Skin epidermis (tissue), 12 donors: ENCODE results near the gene PGP.
A peak's percentile ranks its signal among the peaks of the same experiment; 100 is the strongest.

Experiments
- H3K27ac ChIP-seq, 21 experiments: fragments of 200-600 bp; sonication (generic) in 11 of 21; one replicate each; pipeline ENCODE4 v1.5.0; 2020; ENCODE audit warnings: mild to moderate bottlenecking in 3 of 21, inconsistent platforms in 2 of 21, moderate library complexity in 2 of 21
- H3K4me3 ChIP-seq, 7 experiments: fragments of 200-600 bp; sonication (generic) in 2 of 7; one replicate each; pipeline ENCODE4 v1.5.0; 2020; ENCODE audit warnings: inconsistent platforms in 2 of 7, mild to moderate bottlenecking in 2 of 7, moderate library complexity in 1 of 7

The PGP gene

GRCh38 chr16:2173366-2173765 lies 41.3 kb downstream of the PGP start:
- no peak overlapping the region for H3K27ac ChIP-seq
- no peak overlapping the region for H3K4me3 ChIP-seq

GRCh38 chr16:2172688-2173335 lies 41.8 kb downstream of the PGP start:
- no peak overlapping the region for H3K4me3 ChIP-seq
- peak overlapping the region in 1 of 21 experiments; percentile 15 for H3K27ac ChIP-seq

DNA sequence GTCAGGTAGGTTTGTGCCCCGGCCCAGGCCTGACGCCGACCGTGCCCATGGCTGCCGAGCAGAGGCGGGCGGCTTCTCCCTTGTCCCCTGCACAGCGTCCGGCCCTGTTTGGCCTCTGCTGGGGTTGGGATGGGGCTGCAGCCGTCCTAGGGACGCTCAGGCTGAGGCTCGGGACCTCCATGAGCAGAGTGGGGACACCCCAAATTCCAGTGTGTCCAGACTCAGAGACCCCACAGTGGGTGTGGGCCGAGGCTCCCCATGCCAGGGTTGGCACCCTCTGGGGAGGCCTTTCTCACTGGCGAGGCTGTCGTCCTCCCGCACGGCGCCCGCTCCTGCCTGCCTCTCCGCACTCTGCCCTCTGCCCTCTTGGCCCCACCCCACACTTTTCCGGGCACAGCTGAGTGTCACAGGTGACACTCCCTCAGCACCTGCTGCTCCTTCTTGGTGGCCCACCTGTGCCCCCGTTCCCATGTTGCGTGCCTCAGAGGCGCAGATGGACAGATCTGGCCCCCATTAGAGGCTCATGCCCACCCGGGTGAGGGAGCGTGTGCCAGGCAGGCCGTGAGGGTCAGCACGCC lies 43.0 kb downstream of the PGP start:
- peak overlapping the region in 1 of 21 experiments; percentile 81 for H3K27ac ChIP-seq
- H3K4me3 ChIP-seq = no peak overlapping the region

DNA sequence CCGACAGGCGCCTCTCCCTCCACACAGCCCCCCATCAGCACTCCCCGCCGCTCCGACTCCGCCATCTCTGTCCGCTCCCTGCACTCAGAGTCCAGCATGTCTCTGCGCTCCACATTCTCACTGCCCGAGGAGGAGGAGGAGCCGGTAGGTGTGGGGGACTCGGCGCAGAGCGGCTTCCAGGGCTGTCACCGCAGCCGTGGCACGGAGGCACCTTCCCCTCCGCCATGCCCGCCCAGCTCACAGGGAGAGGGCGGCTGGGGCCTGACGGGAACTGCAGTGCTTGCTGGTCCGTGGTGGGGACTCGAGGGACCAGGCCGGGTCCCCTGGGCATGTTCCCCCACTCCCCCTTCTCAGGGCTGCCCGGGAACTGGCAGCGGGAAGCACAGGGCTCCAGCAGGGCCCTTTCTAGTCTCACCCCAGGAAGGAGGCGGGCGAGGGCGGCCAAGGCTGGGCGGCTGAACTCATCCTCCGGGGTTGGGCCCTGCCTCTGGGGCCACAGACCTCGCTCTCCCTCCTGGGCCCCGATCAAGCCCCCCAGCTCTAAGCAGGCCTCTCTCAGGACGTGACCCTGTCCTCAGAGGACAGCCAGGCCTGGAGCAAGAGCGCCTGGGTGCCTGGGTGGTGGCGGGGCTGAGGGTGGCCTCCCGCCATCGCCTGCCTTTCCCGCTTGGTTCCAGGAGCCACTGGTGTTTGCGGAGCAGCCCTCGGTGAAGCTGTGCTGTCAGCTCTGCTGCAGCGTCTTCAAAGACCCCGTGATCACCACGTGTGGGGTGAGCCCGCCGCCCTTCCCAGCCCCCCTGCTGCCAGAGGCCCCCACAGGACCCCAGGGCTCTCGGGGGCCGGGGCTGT lies 43.8 kb downstream of the PGP start:
- peak overlapping the region in 6 of 7 experiments; percentile 6 to 33 (median 13) for H3K4me3 ChIP-seq
- peak overlapping the region in 17 of 21 experiments; percentile 12 to 81 (median 50) for H3K27ac ChIP-seq

GRCh38 chr16:2170080-2170479 lies 44.6 kb downstream of the PGP start:
- peak overlapping the region in 6 of 7 experiments; percentile 6 to 33 (median 13) for H3K4me3 ChIP-seq
- peak overlapping the region in 19 of 21 experiments; percentile 16 to 81 (median 62) for H3K27ac ChIP-seq

DNA sequence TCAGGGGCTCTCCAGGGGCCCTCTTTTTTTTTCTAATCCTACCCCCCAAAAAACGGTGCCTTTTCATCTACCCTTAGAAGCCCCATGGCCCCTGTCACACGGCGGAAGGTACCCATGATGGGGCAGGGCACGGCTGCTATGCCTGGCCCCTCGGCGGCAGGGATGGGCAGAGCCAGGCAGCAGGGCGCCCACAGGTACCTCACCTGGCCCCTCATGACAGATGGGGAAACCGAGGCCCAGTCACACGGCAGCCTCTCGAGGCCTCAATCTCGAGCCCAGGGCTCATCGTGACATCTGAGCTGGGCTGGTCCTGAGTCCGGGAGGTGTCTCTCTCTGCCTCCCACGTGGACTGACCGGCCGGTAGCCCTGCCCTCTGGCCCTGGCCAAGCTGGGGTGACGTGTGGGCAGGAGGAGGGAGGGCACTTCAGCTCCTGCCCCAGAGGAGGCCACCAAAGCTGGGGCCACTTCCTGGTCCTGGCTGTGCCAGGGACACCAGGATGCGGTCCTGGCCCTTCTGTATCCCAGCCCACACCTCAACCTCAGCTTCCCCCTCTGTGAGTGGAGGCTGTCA lies 47.5 kb downstream of the PGP start:
- H3K27ac ChIP-seq = no peak overlapping the region
- no peak overlapping the region for H3K4me3 ChIP-seq

DNA sequence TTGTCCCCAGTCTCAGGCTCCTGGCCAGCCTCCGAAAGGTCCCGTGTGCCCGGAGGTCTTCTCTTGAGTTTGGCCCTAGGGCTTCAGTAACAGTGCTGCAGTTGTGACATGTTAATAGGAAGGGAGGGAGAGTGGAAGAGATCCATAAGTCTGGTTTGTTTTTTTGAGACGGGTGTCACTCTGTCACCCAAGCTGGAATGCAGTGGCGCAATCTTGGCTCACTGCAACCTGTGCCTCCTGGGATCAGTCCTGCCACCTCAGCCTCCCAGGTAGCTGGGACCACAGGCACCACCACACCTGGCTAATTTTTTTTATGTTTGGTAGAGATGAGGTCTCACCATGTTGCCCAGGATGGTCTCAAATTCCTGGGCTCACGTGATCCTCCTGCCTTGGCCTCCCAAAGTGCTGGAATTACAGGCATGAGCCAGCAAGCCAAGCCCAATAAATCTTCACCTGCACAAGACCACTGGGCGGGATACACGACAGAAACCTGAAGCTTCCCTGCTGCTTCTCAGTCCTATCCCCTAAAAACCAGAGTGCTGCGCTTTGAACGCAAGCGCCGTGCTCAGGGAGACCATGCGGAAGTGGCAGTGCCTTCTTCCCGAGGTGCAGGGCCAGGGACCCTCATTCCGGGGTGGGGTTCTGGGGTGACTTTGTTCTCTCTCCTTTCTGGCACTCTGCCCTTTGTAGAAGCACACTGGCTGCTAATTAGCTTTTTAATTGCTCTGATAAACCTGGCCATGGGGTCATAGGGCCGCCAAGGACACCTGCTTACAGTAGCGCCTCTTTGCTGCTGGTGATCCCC lies 48.2 kb downstream of the PGP start:
- Histone ChIP-seq H3K27ac (no peak overlapping the region), H3K4me3 (no peak overlapping the region)

DNA sequence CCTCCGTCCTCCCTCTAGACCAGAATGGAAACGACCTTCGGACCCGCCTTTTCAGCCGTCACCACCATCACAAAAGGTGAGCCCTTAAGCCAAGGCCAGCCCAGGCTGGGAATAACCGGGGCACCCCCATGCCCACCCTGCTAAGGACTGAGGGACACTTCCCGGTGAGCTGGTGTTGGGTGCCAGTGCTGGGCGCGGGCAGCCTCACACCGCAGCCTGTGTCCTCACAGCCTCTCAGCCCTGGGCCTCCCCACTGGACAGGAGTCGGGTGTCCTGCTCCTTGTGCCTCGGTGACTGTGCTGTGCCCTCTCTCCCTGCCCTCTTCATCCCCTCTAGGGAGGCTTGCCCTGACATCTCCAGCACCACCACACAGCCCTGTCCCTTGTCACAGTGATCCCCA lies 48.8 kb downstream of the PGP start:
- Histone ChIP-seq H3K27ac (no peak overlapping the region), H3K4me3 (no peak overlapping the region)

DNA sequence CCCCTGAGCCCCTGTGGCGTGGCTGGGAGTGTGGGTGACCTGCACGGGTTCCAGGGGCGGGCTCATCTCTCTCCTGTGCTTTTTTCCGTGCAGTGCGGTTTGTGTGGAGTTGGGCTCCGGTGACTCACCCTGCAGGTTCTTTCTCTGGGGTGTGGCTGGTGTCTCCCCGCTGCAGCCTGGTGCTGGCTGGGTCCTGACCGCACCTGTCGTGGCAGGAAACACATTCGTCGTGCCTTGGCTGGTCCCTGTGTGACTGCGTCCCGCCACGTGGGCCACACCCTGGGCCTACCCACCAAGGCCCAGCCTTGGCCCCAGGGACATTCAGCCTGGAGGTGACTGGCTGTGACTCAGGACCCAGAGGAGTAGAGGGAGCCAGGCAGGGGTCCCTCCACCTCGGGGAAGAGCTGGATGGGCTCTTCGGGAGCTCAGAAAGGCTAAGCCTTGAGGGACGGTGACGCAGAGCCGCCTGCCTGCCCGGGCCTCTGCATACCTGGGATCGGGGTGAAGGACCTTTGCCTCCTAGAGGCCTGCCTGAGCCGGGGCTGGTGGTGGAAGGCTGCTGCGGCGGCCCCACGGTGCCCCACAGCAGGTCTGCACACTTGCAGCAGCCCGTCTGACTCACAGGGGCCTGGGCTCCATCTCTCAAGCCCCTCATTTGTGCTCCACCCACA lies 51.3 kb downstream of the PGP start:
- H3K27ac ChIP-seq = peak overlapping the region in 20 of 21 experiments; percentile 59 to 92 (median 78)

DNA sequence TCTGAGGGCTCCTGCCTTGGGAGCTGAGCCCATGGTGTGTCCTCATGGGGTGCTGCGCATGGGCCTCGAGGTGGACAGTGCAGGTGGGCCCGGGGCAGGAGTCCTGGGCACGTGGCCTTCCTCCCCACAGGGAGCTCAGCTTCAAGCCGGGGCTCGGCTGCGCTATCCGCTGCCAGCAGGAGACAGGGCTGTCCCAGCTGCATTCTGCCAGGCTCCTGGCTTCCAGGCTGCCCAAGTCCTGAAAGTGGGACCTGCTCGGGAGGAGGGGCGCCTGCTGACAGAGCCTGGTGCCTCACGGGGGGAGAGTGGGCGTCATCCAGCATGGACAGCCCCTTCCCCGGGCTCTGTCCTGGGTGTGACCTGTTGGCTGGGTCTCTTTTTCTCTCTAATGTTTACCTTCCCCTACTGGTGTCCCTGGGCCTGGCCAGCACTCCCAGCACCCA lies 51.9 kb downstream of the PGP start:
- H3K4me3 ChIP-seq = no peak overlapping the region
- H3K27ac ChIP-seq = peak overlapping the region in 20 of 21 experiments; percentile 59 to 92 (median 80)

More for the DNA sequence above, 51.3 kb downstream of the PGP start:
- no peak overlapping the region for H3K4me3 ChIP-seq

DNA sequence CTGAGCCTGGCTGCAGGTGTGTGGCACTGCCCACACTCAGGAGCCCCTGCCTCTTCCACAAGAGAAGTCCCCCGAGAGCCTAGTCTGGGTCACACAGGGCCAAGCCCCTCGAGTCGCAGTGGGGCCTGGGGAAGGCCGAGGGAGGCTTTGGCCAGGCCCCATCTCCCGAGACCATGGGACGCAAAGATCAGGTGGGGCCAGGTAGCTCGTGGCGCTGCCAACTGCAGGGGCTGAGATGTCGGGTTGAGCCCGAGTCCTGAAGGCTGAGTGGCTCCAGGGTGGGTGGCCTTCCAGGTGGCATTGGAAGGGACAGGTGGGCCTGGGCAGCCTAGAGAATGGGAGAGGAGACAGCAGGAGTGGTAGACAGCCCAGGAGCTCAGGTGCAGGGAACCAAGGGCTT lies 52.7 kb downstream of the PGP start:
- H3K27ac ChIP-seq = peak overlapping the region in 19 of 21 experiments; percentile 64 to 92 (median 82)

More for the DNA sequence above, 52.7 kb downstream of the PGP start:
- H3K4me3 ChIP-seq = no peak overlapping the region
